Hepatocyte (in vitro differentiated cells): ENCODE data around the gene CABP4. TPM values are rescaled to one million over a fixed set of nuclear protein-coding genes. Genes with fewer than 3 reads are reported as not detected.
A peak's percentile ranks its signal among the peaks of the same experiment; 100 is the strongest.
"Not testable (repeated sequence)": the region's sequence is repeated elsewhere in the genome, so short reads cannot be mapped to it uniquely, and the experiment has no call there.

Experiments
- DNase-seq: peaks from one replicate; pipeline ENCODE4 v3.0.0-alpha.2; 2016; ENCODE audit warnings: low spot score
- H2AFZ ChIP-seq: fragments of 200-600 bp; sonication (generic); 2 replicates; pipeline ENCODE4 v1.6.0; 2016; ENCODE audit warnings: antibody characterized with exemption, mild to moderate bottlenecking
- H3K27ac ChIP-seq: fragments of 200-600 bp; sonication (generic); 2 replicates; pipeline ENCODE4 v1.5.1; 2016; ENCODE audit warnings: mild to moderate bottlenecking
- H3K27me3 ChIP-seq: fragments of 200-600 bp; sonication (generic); 2 replicates; pipeline ENCODE4 v1.6.1; 2016
- H3K36me3 ChIP-seq: fragments of 200-600 bp; sonication (generic); replicated peaks from 2 replicates; pipeline ENCODE4 v1.5.1; 2016; ENCODE audit warnings: low read depth; ENCODE audit not compliant: insufficient read depth
- H3K4me1 ChIP-seq: fragments of 200-600 bp; sonication (generic); 2 replicates; pipeline ENCODE4 v1.5.1; 2016; ENCODE audit warnings: mild to moderate bottlenecking, moderate library complexity; ENCODE audit not compliant: insufficient read depth
- H3K4me2 ChIP-seq: fragments of 200-600 bp; sonication (generic); 2 replicates; pipeline ENCODE4 v1.6.0; 2016
- H3K4me3 ChIP-seq: fragments of 200-600 bp; sonication (generic); 2 replicates; pipeline ENCODE4 v1.5.1; 2016; ENCODE audit warnings: mild to moderate bottlenecking
- H3K79me2 ChIP-seq: fragments of 200-600 bp; sonication (generic); 2 replicates; pipeline ENCODE4 v1.6.0; 2017; ENCODE audit warnings: mild to moderate bottlenecking
- H3K9me2 ChIP-seq: fragments of 200-600 bp; sonication (generic); replicated peaks from 2 replicates; pipeline ENCODE4 v1.6.0; 2017; ENCODE audit warnings: mild to moderate bottlenecking; ENCODE audit not compliant: insufficient read depth
- H3K9me3 ChIP-seq: fragments of 200-600 bp; sonication (generic); 2 replicates; pipeline ENCODE4 v1.5.1; 2016; ENCODE audit warnings: low read depth, mild to moderate bottlenecking
- H4K20me1 ChIP-seq: fragments of 200-600 bp; sonication (generic); 2 replicates; pipeline ENCODE4 v1.6.0; 2016; ENCODE audit warnings: mild to moderate bottlenecking; ENCODE audit not compliant: insufficient read depth, poor library complexity, severe bottlenecking
- CTCF ChIP-seq: fragments of 200-600 bp; sonication (generic); IDR thresholded peaks from 2 replicates; pipeline ENCODE4 v1.5.1; 2016; ENCODE audit warnings: antibody characterized with exemption, mild to moderate bottlenecking; ENCODE audit not compliant: poor library complexity
- EZH2 ChIP-seq: fragments of 200-600 bp; sonication (generic); IDR thresholded peaks from 2 replicates; pipeline ENCODE4 v1.6.1; 2016; ENCODE audit warnings: antibody characterized with exemption, mild to moderate bottlenecking, borderline replicate concordance
- EZH2phosphoT487 ChIP-seq: fragments of 200-600 bp; sonication (generic); IDR thresholded peaks from one replicate; pipeline ENCODE4 v1.6.1; 2018; ENCODE audit warnings: antibody characterized with exemption, mild to moderate bottlenecking, low read depth, moderate library complexity; ENCODE audit not compliant: unreplicated experiment, severe bottlenecking
- WGBS: methylation state at CpG from one replicate; pipeline ENCODE4 v1.1.6; 2016; ENCODE audit warnings: low lambda C conversion rate; ENCODE audit errors: missing lambda C conversion rate; 5-methylcytosine and 5-hydroxymethylcytosine counted together
- polyA plus RNA-seq: library from polyadenylated mRNA; unstranded; fragments of >200 nt; fragmentation: Nextera tagmentation; extraction: Ambion mirVana; gene quantifications from 2 replicates; pipeline ENCODE4 v1.2.1, GENCODE V29; 2016
- total RNA-seq: library from RNA; depleted of rRNA; stranded (reverse); fragments of >200 nt; gene quantifications from 2 replicates; pipeline ENCODE4 v1.2.3, GENCODE V29; 2014

Gene CABP4
- total and polyA plus RNA-seq, 2 experiments from 2014 or later = not detected

DNA sequence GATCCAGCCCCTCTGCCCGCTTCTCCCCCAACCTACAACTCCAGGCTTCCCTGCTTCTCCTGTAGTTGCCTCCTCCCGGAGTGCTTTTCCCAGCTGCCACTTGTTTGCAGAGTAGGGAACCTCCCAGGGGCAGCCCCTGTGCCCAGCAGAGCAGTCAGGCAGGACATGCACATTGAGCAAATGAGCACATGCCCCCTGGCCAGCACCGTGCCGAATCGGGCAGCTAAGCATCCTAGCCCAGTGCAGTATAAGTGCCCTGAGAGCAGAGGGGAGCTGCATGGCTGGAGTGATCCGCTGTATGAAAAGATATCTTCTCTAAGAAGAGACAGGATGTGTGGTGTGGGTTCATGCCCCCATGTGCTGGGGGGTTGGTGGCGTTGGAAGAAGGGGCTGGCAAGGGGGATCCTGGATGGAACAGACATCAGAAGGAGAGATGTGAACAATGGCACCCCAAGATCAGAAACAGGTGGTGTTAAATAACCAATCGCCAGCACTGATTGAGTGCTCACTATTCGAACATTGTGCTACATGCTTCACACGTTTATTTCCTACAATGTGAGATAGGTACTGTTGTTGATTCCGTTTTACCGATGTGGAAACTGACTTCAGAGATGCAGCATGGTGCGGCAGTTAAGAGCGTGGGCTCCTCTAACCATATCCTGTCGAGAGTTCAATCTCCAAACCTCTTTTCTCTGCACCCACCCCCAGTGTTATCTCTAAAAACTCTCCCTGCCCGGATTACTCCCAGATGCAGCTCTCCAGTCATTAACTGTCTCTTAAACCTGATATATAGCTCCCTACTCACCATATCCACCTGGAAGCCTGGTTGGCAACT, 28.9 kb downstream of the CABP4 start:
- no peak overlapping the region for H3K27ac ChIP-seq
- no peak overlapping the region for H3K4me3 ChIP-seq
- H3K36me3 ChIP-seq = no peaks in the 10 kb centered on the region
- WGBS = 87% methylated on average over 16 of the region's 16 CpGs
- H4K20me1 ChIP-seq = no peaks in the 10 kb centered on the region
- H3K9me3 ChIP-seq = no peaks in the 10 kb centered on the region
- TF ChIP-seq EZH2phosphoT487 (no peak), EZH2 (no peak)
- DNase-seq = no peak
- peak overlapping the region; percentile 75 for H3K4me2 ChIP-seq
- no peaks in the 10 kb centered on the region for H3K27me3 ChIP-seq
- H3K79me2 ChIP-seq = peaks cover 26% of the 10 kb centered on the region
- peaks cover 10% of the 10 kb centered on the region for H3K4me1 ChIP-seq
- no peaks in the 10 kb centered on the region for H3K9me2 ChIP-seq
- H2AFZ ChIP-seq = no peak overlapping the region

DNA sequence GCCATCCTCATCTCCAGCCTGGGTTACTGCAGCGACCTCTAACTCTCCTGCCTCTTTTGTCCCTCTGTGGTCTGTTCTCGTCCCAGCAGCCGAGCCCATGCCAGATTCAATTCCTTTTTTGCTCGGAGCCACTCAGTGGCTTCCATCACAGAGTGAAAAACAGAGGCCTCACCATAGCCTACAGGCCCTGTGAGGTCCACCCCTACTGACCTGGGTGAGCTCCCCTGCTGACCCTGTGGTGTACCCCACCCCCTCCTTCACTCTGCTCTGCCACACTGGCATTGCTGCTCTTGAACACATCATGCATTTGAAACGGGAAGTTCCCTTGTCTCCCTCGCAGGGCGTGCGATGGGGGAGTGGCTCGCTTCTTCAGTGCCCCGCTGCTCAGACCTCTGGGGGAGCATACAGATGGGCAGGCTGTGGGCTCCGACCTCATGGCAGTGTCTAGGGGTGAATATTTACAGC, 29.7 kb downstream of the CABP4 start:
- 96% methylated on average over 11 of the region's 11 CpGs for WGBS
- Histone ChIP-seq H3K4me2 (no peak overlapping the region), H4K20me1 (no peaks in the 10 kb centered on the region), H3K4me3 (no peak overlapping the region), H3K79me2 (peaks cover 26% of the 10 kb centered on the region), H3K27me3 (no peaks in the 10 kb centered on the region), H3K9me2 (no peaks in the 10 kb centered on the region), H3K9me3 (no peaks in the 10 kb centered on the region), H2AFZ (no peak overlapping the region), H3K27ac (no peak overlapping the region), H3K36me3 (no peaks in the 10 kb centered on the region), H3K4me1 (peaks cover 10% of the 10 kb centered on the region)
- TF ChIP-seq EZH2 (no peak), EZH2phosphoT487 (no peak), CTCF (no peak)
- no peak for DNase-seq

DNA sequence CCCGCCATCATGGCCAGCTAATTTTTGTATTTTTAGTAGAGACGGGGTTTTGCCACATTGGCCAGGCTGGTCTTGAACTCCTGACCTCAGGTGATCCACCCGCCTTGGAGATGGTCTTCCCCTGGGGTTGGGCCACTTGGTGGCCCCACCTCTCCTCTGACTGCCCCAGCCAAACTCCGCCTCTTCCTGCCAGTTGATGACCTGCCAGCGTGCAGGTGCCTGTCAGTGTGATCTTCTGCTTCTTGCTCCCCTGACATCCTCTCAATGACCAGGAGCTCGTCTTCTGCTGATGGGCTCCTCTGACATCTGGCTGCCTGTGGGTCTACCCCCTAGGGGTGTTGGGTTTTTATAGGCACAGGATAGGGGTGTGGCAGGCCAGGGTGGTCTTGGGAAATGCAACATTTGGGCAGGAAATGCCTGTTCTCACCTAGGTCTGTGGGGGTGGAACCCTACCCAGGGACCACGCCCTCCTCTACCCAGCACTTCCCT, 30.8 kb downstream of the CABP4 start:
- not testable (repeated sequence) for H2AFZ ChIP-seq, H3K4me2 ChIP-seq, H3K9me2 ChIP-seq, H3K4me3 ChIP-seq, H3K9me3 ChIP-seq, H3K27ac ChIP-seq, H3K27me3 ChIP-seq, H3K36me3 ChIP-seq, H4K20me1 ChIP-seq, DNase-seq
- Histone ChIP-seq H3K79me2 (peaks cover 26% of the 10 kb centered on the region), H3K4me1 (peaks cover 10% of the 10 kb centered on the region)
- WGBS = 97% methylated on average over 7 of the region's 7 CpGs

DNA sequence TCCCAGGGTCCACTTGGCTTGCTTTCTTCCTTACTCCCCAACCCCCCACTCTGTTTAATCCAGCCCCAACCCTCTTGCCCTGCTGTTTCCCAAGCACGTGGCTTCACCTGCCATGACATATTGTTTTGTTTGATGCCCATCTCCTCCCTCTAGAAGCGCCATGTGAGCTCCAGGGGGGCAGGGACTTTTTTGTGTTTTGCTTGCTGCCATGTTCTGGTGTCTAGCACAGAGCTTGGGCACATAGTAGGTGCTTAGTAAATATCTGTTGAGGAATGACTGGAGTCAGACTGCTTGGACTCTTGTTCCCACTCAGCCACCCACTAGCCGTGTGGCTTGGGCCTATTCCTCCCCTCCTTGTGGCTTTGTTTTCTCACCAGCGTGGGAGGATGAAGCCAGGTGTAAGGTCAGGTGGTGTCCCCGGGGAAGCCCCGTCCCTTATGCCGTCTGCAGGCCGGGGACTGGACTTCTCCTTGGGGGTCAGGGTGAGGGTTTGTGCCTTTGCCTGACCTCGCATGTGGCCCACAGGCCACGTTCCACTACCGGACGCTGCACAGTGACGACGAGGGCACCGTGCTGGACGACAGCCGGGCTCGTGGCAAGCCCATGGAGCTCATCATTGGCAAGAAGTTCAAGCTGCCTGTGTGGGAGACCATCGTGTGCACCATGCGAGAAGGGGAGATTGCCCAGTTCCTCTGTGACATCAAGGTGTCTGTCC, 31.5 kb downstream of the CABP4 start:
- no peak overlapping the region for H3K4me3 ChIP-seq
- TF ChIP-seq EZH2 (no peak), EZH2phosphoT487 (no peak), CTCF (no peak)
- no peak overlapping the region for H3K4me2 ChIP-seq
- no peak overlapping the region for H2AFZ ChIP-seq
- H3K36me3 ChIP-seq = no peaks in the 10 kb centered on the region
- H3K9me3 ChIP-seq = no peaks in the 10 kb centered on the region
- peaks cover 10% of the 10 kb centered on the region for H3K4me1 ChIP-seq
- no peak overlapping the region for H3K27ac ChIP-seq
- H3K27me3 ChIP-seq = no peaks in the 10 kb centered on the region
- DNase-seq = no peak
- H3K79me2 ChIP-seq = peaks cover 26% of the 10 kb centered on the region
- H3K9me2 ChIP-seq = no peaks in the 10 kb centered on the region
- 94% methylated on average over 20 of the region's 20 CpGs for WGBS
- no peaks in the 10 kb centered on the region for H4K20me1 ChIP-seq
